Globus pallidus (tissue), 1 donor: Measurements from ENCODE around the gene MXRA8.
"Not testable (repeated sequence)": the region's sequence is repeated elsewhere in the genome, so short reads cannot be mapped to it uniquely, and the experiment has no call there.

ENCODE experiments used
- DNase-seq: peaks from one replicate; pipeline ENCODE4 v3.0.0-alpha.2; 2015; ENCODE audit warnings: low spot score

Gene MXRA8, protein sequence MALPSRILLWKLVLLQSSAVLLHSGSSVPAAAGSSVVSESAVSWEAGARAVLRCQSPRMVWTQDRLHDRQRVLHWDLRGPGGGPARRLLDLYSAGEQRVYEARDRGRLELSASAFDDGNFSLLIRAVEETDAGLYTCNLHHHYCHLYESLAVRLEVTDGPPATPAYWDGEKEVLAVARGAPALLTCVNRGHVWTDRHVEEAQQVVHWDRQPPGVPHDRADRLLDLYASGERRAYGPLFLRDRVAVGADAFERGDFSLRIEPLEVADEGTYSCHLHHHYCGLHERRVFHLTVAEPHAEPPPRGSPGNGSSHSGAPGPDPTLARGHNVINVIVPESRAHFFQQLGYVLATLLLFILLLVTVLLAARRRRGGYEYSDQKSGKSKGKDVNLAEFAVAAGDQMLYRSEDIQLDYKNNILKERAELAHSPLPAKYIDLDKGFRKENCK

DNA sequence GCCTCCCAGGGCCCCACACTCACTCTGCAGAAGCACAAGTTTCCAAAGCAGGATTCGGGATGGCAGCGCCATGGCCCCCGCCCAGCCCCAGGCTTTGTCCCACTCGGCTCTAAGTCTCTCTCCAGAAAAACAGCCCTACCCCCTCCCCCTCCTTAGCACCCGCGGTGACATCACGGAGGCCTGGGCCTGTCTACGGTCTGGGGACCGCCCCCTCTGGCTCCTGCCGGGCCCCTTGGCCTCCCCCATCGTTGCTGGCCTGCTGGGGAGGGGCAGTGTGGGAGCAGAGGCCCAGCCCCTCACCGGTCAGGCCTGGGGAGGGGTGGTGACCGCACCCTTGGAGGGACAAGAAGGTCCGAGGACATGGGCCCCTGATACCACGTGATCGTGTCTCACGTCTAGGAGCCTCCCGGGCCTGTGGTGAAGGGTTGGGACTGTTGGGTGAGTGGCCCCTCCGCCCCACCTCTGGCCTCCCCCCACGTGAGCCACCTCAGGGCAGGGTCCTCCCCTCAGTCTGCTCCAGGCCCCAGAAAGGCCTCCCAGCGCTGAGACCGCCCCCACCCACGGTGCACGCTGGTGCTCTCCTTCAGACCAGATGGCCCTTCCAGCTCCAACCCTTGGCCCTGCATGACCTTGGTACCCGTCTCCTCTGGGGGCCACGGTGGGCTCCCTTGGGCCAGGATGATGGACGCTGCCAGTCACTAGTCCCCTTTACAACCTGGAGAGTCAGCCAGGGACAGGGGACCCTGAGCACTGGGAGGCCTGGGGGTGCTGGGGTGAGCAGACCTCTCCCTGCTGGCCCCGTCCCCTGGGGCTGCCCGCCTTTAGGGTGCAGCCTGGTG lies at the start of gene MXRA8:
Gene MXRA8, minus strand, starts transcription at position 123 of the 839 bp plus-strand sequence. Its CDS starts 51 bp downstream, at position 72.
- no peak for DNase-seq

DNA sequence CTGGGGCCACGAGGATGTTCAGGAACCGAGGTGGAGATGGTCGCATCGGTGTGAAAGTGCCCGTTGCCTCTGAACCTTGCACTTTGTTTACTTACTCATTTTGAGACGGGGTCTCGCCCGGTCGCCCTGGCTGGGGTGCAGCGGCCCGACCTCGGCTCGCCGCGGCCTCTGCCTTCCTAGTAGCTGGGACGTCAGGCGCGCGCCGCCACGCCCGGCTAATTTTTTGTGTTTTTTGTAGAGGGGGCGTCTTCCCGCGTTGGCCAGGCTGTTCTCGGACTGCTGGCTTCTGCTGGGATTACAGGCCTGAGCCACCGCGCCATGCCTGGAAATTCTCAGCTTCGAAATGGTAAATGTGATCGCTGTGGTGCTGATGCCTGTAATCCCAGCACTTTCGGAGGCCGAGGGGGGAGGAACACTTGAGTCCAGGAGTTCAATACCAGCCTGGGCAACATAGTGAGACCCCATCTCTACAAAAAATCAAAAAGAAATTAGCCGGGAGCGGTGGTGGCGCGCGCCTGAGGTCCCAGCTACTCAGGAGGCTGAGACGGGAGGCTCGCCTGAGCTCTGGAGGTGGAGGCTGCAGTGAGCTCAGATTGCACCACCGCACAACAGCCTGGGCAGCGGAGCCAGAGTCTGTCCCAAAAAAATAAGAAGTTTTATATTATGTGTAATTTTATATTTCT lies 49.4 kb upstream of the MXRA8 start:
- DNase-seq: no peak

DNA sequence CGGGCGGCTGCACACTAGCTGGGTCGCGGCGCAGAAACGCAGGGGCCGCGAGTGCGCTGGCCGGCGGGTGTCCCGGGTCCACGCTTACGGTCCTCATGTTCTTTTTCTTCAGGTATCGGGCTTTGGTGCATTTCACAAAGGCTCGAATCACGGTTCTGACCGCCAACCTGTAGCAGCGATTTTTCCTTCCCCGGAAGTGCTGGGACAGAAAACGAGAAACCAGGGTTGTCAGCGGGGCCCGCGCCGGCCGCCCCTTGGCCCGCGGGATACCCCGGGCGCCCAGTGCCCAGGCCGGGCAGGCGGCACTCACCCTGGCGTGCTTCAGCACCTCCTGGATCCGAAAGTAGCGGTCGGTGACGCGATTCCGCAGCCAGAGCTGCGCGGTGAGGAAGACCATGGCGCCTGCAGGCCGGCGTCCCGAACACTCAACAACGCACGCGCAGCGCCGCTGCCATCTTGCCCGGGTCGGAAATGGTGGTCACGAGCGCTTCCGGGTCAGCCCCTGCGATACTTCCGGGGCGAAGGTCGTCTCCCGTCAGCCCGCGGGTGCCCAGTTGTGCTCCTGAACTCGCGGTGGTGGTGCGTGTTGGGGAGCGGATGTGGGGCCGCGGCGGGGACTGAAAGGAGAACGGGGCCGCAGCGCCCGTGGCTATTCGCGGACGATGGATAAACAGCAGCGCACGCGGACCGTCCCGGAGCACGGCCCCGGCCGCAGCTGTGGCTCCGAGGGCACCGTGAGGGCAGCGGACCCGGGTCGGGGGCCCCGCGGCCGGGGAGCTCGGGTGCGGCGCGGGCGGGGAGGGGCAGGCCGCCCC lies 48.7 kb upstream of the MXRA8 start, which contains the start of gene MRPL20:
Gene MRPL20, minus strand, starts transcription at position 473 of the 815 bp plus-strand sequence. Its CDS starts 76 bp downstream, at position 397.
- peak; percentile 89 for DNase-seq

DNA sequence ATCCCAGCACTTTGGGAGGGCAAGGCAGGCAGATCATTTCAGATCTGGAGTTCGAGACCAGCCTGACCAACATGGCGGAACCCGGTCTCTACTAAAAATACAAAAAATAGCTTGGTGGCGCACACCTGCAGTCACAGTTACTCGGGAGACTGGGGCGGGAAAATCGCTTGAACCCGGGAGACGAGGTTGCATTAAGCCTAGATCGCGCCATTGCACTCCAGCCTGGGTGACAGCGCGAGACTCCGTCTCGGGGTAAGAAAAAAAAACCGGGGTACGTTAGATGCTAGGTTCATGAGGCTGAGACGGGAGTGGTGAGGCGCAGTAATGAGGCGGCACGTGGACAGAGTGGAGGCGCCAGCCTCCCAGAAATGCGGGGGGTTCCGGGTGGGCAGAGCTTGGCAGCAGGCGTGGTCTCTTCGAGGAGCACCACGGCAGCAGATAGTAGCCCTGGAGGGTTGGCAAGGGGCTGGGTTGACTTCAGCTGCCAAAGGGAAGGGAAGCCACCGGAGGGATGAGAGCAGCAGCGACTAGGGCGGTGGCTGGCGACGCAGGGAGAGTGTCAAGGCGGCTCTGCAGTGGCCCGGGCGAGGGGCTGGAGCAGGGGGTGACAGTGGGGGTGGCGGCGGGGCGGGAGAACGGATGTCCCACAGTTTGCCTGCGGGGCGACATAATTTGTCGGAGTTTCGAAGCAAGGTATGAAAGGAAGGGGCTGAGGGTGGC lies 47.9 kb upstream of the MXRA8 start:
- no peak for DNase-seq

DNA sequence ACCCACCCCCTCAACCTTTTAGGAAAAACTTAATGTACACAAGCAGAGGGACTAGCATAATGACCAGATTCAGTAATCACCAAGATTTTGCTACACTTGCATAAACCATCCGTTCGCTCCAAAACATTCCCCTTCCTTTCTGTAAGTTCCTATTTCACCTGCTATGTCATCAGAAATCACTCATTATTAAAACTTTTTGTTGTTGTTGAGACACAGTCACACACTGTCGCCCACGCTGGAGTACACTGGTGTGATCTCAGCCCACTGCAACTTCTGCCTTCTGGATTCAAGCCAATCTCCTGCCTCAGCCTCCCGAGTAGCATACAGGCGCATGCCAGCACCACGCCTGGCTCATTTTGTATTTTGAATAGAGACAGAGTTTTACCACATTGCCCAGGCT lies 45.3 kb upstream of the MXRA8 start:
- DNase-seq: no peak

DNA sequence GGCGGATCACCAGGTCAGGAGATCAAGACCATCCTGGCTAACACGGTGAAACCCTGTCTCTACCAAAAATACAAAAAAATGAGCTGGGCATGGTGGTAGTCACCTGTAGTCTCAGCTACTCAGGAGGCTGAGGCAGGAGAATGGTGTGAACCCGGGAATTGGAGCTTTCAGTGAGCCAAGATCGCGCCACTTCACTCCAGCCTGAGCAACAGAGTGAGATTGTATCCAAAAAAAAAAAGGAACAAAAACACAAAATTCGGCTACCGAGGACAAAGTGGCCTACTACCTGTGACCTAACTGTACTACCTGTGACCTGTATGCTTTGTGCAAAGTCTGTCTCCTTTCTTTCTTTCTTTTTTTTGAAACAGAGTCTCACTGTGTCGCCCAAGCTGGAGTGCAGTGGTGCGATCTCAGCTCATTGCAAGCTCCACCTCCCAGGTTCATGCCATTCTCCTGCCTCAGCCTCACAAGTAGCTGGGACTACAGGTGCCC lies 44.6 kb upstream of the MXRA8 start:
- DNase-seq: not testable (repeated sequence)

DNA sequence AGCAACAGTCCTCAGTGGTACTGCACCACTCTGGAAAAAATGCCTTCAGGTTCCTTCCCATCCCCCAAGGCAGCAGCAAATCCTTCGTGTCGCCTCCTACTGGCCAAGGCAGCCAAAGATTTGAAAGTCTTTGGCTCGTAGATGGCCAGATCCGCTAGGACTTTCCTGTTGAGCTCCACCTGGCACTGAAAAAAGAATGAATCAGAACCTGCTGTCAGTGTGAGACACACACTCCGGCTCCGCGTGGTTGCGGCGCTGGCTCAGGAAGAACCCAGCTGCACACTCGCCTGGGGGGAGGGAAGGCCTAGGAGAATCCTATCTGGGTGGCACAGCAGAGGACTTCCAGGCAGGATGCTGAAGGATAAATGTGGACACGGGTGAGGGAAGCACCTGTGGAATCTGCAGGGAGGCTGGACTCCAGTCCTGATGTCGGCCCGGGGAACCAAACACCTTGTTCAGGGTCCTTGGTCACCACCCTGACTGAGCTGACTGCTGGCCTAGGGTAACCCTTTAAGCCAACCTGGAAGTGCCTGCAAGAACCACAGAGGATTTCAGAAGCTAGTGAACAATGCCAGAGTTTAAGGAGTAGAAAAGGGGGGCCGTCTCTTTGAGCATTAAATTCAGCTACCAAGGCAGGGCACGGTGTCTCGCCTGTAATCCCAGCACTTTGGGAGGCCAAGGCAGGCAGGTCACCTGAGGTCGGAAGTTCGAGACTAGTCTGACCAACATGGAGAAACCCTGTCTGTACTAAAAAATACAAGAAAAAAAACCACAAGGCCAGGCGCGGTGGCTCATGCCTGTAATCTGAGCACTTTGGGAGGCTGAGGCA lies 43.9 kb upstream of the MXRA8 start:
- no peak for DNase-seq

DNA sequence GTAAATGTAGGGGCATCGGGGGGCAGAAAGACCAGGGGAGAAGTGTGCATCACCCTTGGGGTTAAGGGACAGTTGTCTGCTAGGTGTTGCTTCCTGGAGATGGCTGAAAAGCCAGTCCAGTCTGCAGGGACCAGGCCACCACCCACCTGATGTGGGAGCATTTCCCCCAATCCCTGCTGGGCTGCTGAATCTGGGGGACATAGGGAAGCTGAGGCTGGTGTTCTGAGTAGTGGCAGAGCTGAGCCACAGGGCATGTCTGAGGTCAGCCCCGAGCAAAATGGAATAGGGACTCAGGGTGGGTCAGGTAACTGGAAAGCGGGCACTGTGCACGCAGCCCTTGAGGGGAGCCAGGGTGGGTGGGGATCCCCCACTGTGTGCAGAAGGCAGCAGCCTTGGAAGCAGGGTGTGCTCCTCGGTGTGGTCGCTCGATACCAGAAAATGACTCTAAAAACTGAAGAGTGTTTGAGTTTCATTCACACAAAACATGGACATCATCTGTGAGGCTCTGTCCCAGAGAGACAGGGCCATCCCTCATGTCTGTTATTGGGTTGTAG lies 43.2 kb upstream of the MXRA8 start:
- DNase-seq: no peak

DNA sequence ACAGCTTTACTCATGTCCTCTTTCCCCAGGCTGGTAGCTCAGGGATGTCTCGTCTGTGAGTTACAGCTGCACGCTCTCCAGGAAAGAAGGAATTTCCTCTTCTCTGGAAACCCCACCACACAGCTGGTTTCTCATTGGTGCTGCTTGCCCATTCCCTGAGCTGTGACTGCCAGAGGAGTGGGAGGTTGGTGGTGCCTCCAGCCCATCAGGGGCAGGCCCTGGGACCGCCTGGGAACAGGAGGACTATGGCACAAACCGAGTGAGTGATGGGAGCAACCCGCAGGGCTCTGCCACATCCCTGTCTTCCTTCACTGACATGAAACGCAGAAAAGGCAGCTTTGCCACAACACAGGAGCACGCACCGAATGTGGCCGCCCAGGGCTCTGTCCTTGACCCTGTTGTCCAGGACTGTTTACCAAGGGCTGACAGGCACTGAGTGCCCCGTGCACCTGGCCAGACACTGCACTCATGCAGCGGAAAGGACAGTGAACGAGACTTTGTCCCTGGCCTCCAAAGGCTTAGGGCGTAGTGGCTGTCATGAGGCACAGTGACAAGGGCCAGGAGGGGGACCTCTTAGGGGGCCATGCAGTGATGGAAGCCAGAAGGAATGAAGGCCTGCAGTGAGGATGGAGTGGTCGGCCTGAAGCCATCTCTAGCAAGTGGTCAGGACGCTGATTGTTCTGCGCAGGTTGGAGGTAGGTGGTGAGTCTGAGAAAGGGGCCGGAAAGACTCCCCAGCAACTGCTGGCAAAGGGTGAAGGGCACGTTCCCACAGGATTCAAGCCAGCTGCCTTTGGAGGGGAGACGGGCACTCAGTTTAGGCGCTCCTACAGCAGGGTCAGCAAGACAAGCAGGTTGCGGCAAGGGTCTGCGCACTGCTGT lies 42.5 kb upstream of the MXRA8 start:
- DNase-seq: no peak

DNA sequence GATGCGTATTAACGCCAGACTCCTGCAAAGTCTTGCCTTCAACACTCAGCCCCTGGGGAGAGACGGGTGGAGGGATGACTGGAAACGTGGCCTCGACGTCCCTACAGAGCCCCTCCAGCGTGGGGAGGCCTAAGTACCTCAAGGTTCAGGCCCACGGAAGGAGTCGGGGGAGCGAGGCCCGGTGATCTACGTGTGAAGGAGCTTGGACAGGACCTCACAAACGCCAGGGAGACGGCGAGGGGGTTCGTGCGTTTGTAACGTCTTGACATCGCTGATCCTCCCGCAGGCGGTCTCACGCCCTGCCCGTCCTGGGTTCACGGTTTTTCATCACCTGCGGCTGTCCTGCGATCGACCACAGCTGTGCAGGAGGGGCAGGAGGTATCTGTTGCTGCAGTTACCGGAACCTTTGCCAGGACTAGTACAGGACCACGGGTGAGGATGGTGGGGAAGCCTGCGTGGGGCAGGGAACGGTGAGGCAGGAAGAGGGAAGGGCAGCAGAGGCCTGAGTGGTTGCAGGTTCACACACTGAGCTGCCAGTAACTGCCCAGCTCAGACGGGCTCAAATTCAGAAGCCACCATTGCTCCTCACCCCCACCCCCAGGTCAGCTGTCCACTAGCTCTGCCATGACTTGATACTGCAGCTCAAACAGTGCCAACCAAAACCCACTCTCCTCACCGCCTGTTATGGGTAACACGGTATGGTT lies 41.7 kb upstream of the MXRA8 start:
- DNase-seq: no peak

DNA sequence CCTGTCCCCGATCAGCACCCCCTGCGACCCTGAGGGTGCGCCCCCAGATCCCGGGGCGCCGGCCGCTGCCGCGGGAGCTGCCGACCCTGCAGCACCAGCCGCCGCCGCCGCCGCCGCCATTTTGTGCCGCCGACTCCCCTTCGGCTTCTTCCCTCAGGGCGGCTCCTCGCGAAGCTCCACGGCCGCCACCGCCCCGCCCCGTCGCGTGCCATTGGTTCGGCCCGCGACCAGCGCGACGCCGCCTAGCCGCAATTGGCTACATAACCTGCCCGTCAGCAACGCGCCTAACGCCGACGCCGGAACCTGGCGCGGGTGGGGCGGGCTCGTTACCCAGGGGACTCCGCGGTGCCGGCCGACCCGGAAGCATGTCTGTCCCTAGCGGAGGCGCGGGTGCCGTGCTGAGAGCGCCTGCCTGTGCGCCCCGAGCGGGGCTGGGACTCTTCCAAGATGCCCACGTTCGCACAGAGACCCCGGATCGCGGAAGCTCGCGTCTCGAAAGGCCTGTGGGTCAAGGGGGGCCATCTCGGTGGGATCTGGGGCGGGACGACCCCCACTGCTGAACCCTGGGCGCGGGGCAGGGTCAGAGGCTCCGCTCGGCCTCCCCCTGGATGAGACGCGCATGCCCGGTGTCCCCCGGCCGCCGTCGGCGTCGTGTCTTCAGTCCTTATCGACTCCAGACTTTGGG lies 41.0 kb upstream of the MXRA8 start, which contains the start of gene CCNL2:
Gene CCNL2, minus strand, starts transcription at position 149 of the 685 bp plus-strand sequence. Its CDS starts 29 bp downstream, at position 120.
- peak; percentile 95 for DNase-seq

DNA sequence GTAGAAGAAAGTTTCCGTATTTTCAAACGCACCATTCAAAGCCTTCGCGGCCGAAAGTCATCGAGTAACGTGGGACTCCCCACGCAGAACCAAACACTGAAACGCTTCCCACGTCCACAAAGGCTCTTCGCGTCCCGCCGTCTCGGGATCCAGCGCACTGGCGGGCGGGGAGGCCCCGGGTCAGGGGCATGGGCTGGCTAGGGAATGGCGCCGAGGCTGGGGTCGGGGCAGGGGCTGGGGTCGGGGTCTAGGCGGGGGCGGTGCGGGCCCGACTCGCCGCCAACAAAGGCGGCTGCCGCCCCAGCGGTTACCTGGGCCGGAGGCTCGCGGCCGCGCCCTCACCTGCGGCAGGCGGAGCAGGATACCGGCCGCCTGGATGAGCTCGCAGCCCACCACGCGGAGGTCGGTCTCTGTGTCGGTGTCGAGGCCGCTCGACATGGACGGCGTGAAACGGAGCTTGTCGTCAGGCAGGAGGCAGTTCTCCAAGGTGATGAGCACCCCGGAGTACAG lies 40.4 kb upstream of the MXRA8 start:
- no peak for DNase-seq

DNA sequence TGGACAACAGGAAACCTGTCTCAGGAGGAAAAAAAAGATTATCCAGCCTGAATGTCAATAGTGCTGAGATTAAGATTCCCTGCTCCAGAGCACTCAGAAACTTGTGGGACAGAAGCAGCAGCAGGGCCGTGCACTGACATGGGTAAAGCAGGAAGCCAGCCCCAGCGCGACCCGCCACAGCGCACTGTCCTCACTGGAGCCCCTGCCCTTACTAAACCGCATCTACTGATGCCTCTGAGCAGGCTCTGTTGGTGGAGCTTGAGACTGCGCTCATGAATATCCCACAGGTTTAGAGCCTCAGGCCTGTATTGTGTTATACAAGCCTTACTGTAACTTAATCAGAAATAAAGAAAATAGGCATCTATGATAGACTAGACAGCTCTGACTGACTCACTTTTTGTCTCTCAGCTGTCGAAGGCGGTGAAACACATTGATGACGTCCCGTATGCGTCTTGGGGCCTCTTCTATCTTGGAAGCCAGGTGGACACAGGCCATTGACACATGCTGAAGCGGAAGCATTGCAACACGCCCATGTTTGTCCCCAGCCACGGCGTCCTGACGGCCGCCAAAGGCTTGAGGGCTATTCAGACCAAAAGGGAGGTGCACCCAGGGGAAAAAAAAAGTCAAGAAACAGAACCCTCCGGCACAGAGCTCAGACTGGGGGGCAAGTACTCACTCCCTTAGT lies 39.6 kb upstream of the MXRA8 start:
- no peak for DNase-seq

DNA sequence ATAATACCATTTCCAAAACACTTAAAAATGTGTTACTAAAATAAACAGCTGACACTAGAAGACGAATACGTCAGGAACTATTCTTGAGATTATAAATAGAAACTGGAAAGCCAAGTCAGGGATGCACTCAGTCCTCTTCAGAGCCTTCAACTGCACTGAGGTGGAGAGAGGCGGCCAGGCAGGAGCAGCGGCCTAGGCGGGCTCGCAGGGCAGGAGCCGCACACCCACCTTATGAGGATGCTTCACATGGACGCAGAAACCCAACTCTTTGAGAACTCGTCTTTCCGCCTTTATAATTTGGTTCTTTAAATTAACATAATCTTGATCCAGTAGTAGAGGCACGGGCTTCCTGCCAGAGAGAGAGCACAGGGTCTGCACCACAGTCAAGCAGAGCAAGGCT lies 36.8 kb upstream of the MXRA8 start:
- no peak for DNase-seq

DNA sequence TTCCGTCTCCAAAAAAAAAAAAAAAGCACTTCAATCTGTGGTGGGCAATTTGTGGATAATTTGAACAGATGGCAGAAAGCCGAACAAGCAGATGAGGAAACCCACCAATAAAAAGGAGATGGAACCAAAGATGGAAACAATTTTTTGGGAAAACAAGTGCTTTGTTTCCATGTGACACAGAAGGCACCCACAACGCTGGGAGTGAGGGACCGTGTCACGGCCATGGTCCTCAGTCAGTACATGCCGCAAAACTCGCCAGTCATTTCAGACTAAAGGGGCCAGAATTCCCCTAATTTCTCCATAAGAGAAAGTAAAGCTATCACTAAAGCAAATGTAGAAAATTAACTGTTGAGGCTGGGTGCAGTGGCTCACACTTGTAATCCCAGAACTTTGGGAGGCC lies 35.8 kb upstream of the MXRA8 start:
- DNase-seq: no peak

DNA sequence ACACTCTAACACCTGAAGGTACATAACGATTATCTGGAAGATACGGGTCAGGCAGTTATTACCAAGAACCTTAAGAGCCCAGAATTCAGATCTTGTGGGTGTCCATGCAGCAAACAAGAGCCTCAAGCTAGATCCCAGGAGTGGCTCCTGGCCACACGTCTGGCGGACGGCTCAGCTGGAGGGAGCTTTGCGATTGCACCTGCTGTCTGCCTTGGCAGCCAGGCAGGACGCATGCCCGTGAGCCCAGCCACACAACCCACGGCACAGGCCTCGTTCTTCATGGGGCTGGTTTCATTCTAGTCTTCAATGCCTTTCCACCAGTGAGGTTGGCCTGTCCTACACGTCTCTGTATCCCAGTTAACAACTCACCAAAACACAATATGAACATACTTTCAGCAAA lies 35.1 kb upstream of the MXRA8 start:
- DNase-seq: no peak
